HepG2 (cell line): ENCODE data around the gene ATG9A. TPM values are rescaled to one million over a fixed set of nuclear protein-coding genes. Genes with fewer than 3 reads are reported as not detected.
A peak's percentile ranks its signal among the peaks of the same experiment; 100 is the strongest.

Experiments
- ARID5B ChIP-seq: IDR thresholded peaks from 2 replicates; pipeline ENCODE4 v1.4.0; 2020; ENCODE audit warnings: mild to moderate bottlenecking, missing genetic modification reagents
- ASH2L ChIP-seq: fragments of 300-600, 200-600 bp; sonication (generic); IDR thresholded peaks from 2 replicates; pipeline ENCODE4 v1.7.0; 2017; ENCODE audit warnings: low read depth, mild to moderate bottlenecking, moderate library complexity, mixed read lengths, low read length; ENCODE audit not compliant: insufficient read length
- FOSL1 ChIP-seq: sonication (generic); formaldehyde crosslinking; IDR thresholded peaks from 2 replicates; pipeline ENCODE4 v1.9.0; 2021; ENCODE audit warnings: missing genetic modification reagents, borderline replicate concordance
- FOXP1 ChIP-seq, 2 experiments: fragments of 450-650 bp in 1 of 2; IDR thresholded peaks; 2 replicates each; pipeline ENCODE4 v1.6.1; 2017 to 2018; ENCODE audit warnings: antibody characterized with exemption in 1 of 2
- GPN1 ChIP-seq: sonication (generic); formaldehyde crosslinking; IDR thresholded peaks from 2 replicates; pipeline ENCODE4 v1.5.1; 2020; ENCODE audit warnings: missing genetic modification reagents, borderline replicate concordance
- PBX2 ChIP-seq: IDR thresholded peaks from 2 replicates; pipeline ENCODE4 v1.6.1; 2016; ENCODE audit warnings: control low read depth
- SP1 ChIP-seq, 2 experiments: fragments of 450-650 bp in 1 of 2; sonication (generic) in 1 of 2; formaldehyde crosslinking in 1 of 2; IDR thresholded peaks; 2 replicates each; pipeline versions ENCODE4 v1.4.0 to v1.6.1; 2016 to 2020; ENCODE audit warnings: missing genetic modification reagents in 1 of 2
- STAT6 ChIP-seq: sonication (generic); formaldehyde crosslinking; IDR thresholded peaks from 2 replicates; pipeline ENCODE4 v1.4.0; 2020; ENCODE audit warnings: missing genetic modification reagents, mild to moderate bottlenecking, borderline replicate concordance
- ZGPAT ChIP-seq: IDR thresholded peaks from 2 replicates; pipeline ENCODE4 v1.6.1; 2016; ENCODE audit warnings: mild to moderate bottlenecking
- ZNF598 ChIP-seq: sonication (generic); formaldehyde crosslinking; IDR thresholded peaks from 2 replicates; pipeline ENCODE4 v1.5.1; 2020; ENCODE audit warnings: mild to moderate bottlenecking, missing genetic modification reagents, borderline replicate concordance
- ZNF672 ChIP-seq: sonication (generic); formaldehyde crosslinking; IDR thresholded peaks from 2 replicates; pipeline ENCODE4 v1.8.1; 2022; ENCODE audit warnings: missing genetic modification reagents
- polyA plus RNA-seq, 8 experiments: library from polyadenylated mRNA; depleted of rRNA in 3 of 8; stranded (reverse) in 7 of 8; unstranded in 1 of 8; fragments of >200 nt; fragmentation: Illumina TruSeq in 4 of 8; extraction: Trizol in 4 of 8; gene quantifications; 2 replicates each; pipeline versions ENCODE4 v1.2.1 to v1.2.3, GENCODE V29; 2011 to 2016; ENCODE audit warnings: low read depth in 4 of 8, missing spikeins in 1 of 8, mixed read lengths in 1 of 8; ENCODE audit not compliant: insufficient read depth in 1 of 8
- total RNA-seq, 5 experiments: library from RNA; depleted of rRNA; stranded (reverse); fragments of >200 nt; fragmentation: Illumina TruSeq; extraction: Trizol; gene quantifications; 2 replicates each; pipeline ENCODE4 v1.2.3, GENCODE V29; 2016; ENCODE audit warnings: low read depth in 1 of 5

The ATG9A gene
- total and polyA plus RNA-seq, 2 of the 13 experiments (the other 11 are each of a cell fraction or from before 2014, with no cell fraction given) = 35.0 to 131 TPM

- TF ChIP-seq ZGPAT (CRISPR knock-in tag) = peak; percentile 62
- no peak for TF ChIP-seq FOSL1 (CRISPR knock-in tag)
- TF ChIP-seq GPN1 (CRISPR knock-in tag) = peak; percentile 10; the same call in 1 of the 2 replicates
- TF ChIP-seq STAT6 (CRISPR knock-in tag) = no peak; the same call in 1 of the 2 replicates
- TF ChIP-seq PBX2 (CRISPR knock-in tag) = no peak
- TF ChIP-seq FOXP1 (IDR thresholded peaks at IDR 0.05) = no peak
- TF ChIP-seq FOXP1 (CRISPR knock-in tag; IDR thresholded peaks at IDR 0.05) = no peak
- peak; percentile 55; the same call in 1 of the 2 replicates for TF ChIP-seq ZNF598 (CRISPR knock-in tag)
- no peak for TF ChIP-seq ZNF672
- TF ChIP-seq SP1 (IDR thresholded peaks at IDR 0.05) = no peak
- TF ChIP-seq SP1 (CRISPR knock-in tag; IDR thresholded peaks at IDR 0.05) = no peak
- TF ChIP-seq ARID5B = no peak; the same call in none of the 2 replicates
- peak; percentile 92 for TF ChIP-seq ASH2L
Measured at GRCh38 chr2:219206328-219207133, 22.9 kb downstream of the ATG9A start, which contains the start of gene ZFAND2B (continued).
